KMS-11 (cell line): Measurements from ENCODE around the gene C5orf24.

Experiments used
- H2AFZ ChIP-seq: fragments of 200-600 bp; sonication (generic); 2 replicates; pipeline ENCODE4 v1.6.1; 2016; ENCODE audit warnings: antibody characterized with exemption, mixed run types, low read depth
- H3K27ac ChIP-seq: fragments of 200-600 bp; sonication (generic); 2 replicates; pipeline ENCODE4 v1.6.1; 2016; ENCODE audit warnings: mild to moderate bottlenecking, mixed run types
- H3K27me3 ChIP-seq: fragments of 200-600 bp; sonication (generic); 2 replicates; pipeline ENCODE4 v1.6.1; 2017; ENCODE audit warnings: mild to moderate bottlenecking, low read depth, mixed run types, moderate library complexity; ENCODE audit not compliant: insufficient read depth
- H3K36me3 ChIP-seq: fragments of 200-600 bp; sonication (generic); 2 replicates; pipeline ENCODE4 v1.6.1; 2017; ENCODE audit warnings: mild to moderate bottlenecking, mixed run types; ENCODE audit not compliant: insufficient read depth
- H3K4me1 ChIP-seq: fragments of 200-600 bp; sonication (generic); 2 replicates; pipeline ENCODE4 v1.6.1; 2016; ENCODE audit warnings: mild to moderate bottlenecking, low read depth, mixed run types; ENCODE audit not compliant: poor library complexity, severe bottlenecking
- H3K4me2 ChIP-seq: fragments of 200-600 bp; sonication (generic); 2 replicates; pipeline ENCODE4 v1.7.0; 2016; ENCODE audit warnings: mild to moderate bottlenecking, mixed run types
- H3K4me3 ChIP-seq: fragments of 200-600 bp; sonication (generic); IDR thresholded peaks from 2 replicates; pipeline ENCODE4 v1.6.1; 2017; ENCODE audit warnings: low read depth, low read length, mixed read lengths; ENCODE audit not compliant: insufficient read depth
- H3K79me2 ChIP-seq: fragments of 200-600 bp; sonication (generic); 2 replicates; pipeline ENCODE4 v1.6.1; 2016; ENCODE audit warnings: low read depth, mixed run types; ENCODE audit not compliant: insufficient read depth
- H3K9ac ChIP-seq: fragments of 200-600 bp; sonication (generic); 2 replicates; pipeline ENCODE4 v1.6.1; 2016; ENCODE audit warnings: mild to moderate bottlenecking, mixed run types
- H4K20me1 ChIP-seq: fragments of 200-600 bp; sonication (generic); 2 replicates; pipeline ENCODE4 v1.6.1; 2016; ENCODE audit warnings: mild to moderate bottlenecking, mixed run types; ENCODE audit not compliant: insufficient read depth
- CTCF ChIP-seq: fragments of 200-600 bp; sonication (generic); conservative IDR thresholded peaks from 2 replicates; pipeline ENCODE4 v1.6.1; 2017; ENCODE audit warnings: low read depth, mild to moderate bottlenecking, antibody characterized with exemption, low read length, moderate library complexity, mixed read lengths

C5orf24 gene

GRCh38 chr5:134857401-134857800 is 11.6 kb downstream of the C5orf24 start:
- Histone ChIP-seq H3K79me2 (peaks cover 4% of the 10 kb centered on the region; the same call in 1 of the 2 replicates), H3K36me3 (peaks cover 5% of the 10 kb centered on the region; the same call in 1 of the 2 replicates)
- TF ChIP-seq CTCF = no peak

GRCh38 chr5:134864707-134865106 is 18.9 kb downstream of the C5orf24 start:
- Histone ChIP-seq H3K4me2 (no peak overlapping the region), H3K27ac (no peak overlapping the region), H3K4me3 (no peak overlapping the region), H3K27me3 (no peaks in the 10 kb centered on the region), H4K20me1 (no peaks in the 10 kb centered on the region), H3K4me1 (no peaks in the 10 kb centered on the region), H2AFZ (no peak overlapping the region), H3K36me3 (no peaks in the 10 kb centered on the region), H3K79me2 (no peaks in the 10 kb centered on the region), H3K9ac (no peak overlapping the region)
- no peak for TF ChIP-seq CTCF

More at GRCh38 chr5:134857401-134857800, 11.6 kb downstream of the C5orf24 start:
- no peak overlapping the region for H3K9ac ChIP-seq
- H3K4me3 ChIP-seq = no peak overlapping the region
- H3K27ac ChIP-seq = no peak overlapping the region
- no peak overlapping the region for H2AFZ ChIP-seq
- no peaks in the 10 kb centered on the region for H3K27me3 ChIP-seq
- no peaks in the 10 kb centered on the region for H4K20me1 ChIP-seq
- no peaks in the 10 kb centered on the region for H3K4me1 ChIP-seq
- no peak overlapping the region for H3K4me2 ChIP-seq

- Histone ChIP-seq H3K79me2 (peaks cover 31% of the 10 kb centered on the region), H3K9ac (peak overlapping the region; percentile 99), H3K4me3 (no peak overlapping the region), H4K20me1 (no peaks in the 10 kb centered on the region), H3K4me2 (peak overlapping the region; percentile 91), H3K4me1 (peaks cover 47% of the 10 kb centered on the region), H2AFZ (peak overlapping the region; percentile 100), H3K36me3 (no peaks in the 10 kb centered on the region), H3K27me3 (no peaks in the 10 kb centered on the region), H3K27ac (peak overlapping the region; percentile 93)
- TF ChIP-seq CTCF = no peak
Measured at GRCh38 chr5:134873494-134873893, 27.7 kb downstream of the C5orf24 start.

GRCh38 chr5:134873987-134874830 is 28.4 kb downstream of the C5orf24 start, which contains the start of gene TXNDC15:
TSS of gene TXNDC15 (plus strand) at chr5:134874371. CDS start at chr5:134874428, 57 bp downstream.
- Histone ChIP-seq H3K4me2 (peak within 1 kb of the TSS; percentile 91), H3K27ac (peak within 1 kb of the TSS; percentile 93), H3K79me2 (peaks cover 38% of the 10 kb centered on the region), H3K4me1 (peaks cover 54% of the 10 kb centered on the region), H3K9ac (peak within 1 kb of the TSS; percentile 99), H4K20me1 (no peaks in the 10 kb centered on the region), H3K4me3 (no peak within 1 kb of the TSS), H3K27me3 (no peaks in the 10 kb centered on the region), H2AFZ (peak within 1 kb of the TSS; percentile 100), H3K36me3 (no peaks in the 10 kb centered on the region)
- no peak for TF ChIP-seq CTCF
